ENCODE data around the gene CDKAL1.

CDKAL1 gene

GRCh38 chr6:20711518-20711917, 177.3 kb downstream of the CDKAL1 start:
- Histone ChIP-seq H2AFZ (ENCODE audit: low read length) (no peak overlapping the region), H3K4me3 (ENCODE audit: low read length) (no peak overlapping the region), H3F3A (ENCODE audit: insufficient read depth, low read length) (no peaks in the 10 kb centered on the region), H3K27ac (ENCODE audit: low read length) (no peak overlapping the region), H3K4me2 (ENCODE audit: low read depth, low read length) (no peak overlapping the region), H3K79me2 (ENCODE audit: low read length) (0 out of 2 replicates have a peak, but pooled peaks cover 3% of the 10 kb centered on the region), H3K9me3 (replicated peaks; ENCODE audit: insufficient read depth, low read length) (no peaks in the 10 kb centered on the region), H3K9ac (ENCODE audit: low read length) (no peak overlapping the region), H3K4me1 (ENCODE audit: low read length) (0 out of 2 replicates have a peak, but pooled peaks cover 8% of the 10 kb centered on the region), H3K36me3 (replicated peaks; ENCODE audit: insufficient read depth, low read length) (no peaks in the 10 kb centered on the region), H3K9me2 (replicated peaks; ENCODE audit: insufficient read depth, low read length) (no peaks in the 10 kb centered on the region), H3K27me3 (replicated peaks; ENCODE audit: insufficient read depth, low read length) (no peaks in the 10 kb centered on the region), H4K20me1 (ENCODE audit: insufficient read depth, low read length) (no peaks in the 10 kb centered on the region)
- TF ChIP-seq EZH2 (optimal IDR thresholded peaks at IDR 0.05; ENCODE audit: low read depth, low read length) (no peak), CTCF (IDR thresholded peaks at IDR 0.05; ENCODE audit: low read length) (no peak), EZH2phosphoT487 (IDR thresholded peaks at IDR 0.05; ENCODE audit: low read length) (no peak)
- DNase-seq = no peak

GRCh38 chr6:20712011-20712410, 177.8 kb downstream of the CDKAL1 start:
- no peak for DNase-seq

GRCh38 chr6:20715135-20715806, 181.0 kb downstream of the CDKAL1 start:
- DNase-seq = no peak
- no peak overlapping the region for H3K9ac ChIP-seq (ENCODE audit: low read length)
- H3F3A ChIP-seq (ENCODE audit: insufficient read depth, low read length) = no peaks in the 10 kb centered on the region
- 0 out of 2 replicates have a peak, but pooled peaks cover 8% of the 10 kb centered on the region for H3K4me1 ChIP-seq (ENCODE audit: low read length)
- H3K27ac ChIP-seq (ENCODE audit: low read length) = no peak overlapping the region
- 0 out of 2 replicates have a peak, but pooled peaks cover 9% of the 10 kb centered on the region for H3K79me2 ChIP-seq (ENCODE audit: low read length)
- no peaks in the 10 kb centered on the region for H3K9me2 ChIP-seq (replicated peaks; ENCODE audit: insufficient read depth, low read length)
- H2AFZ ChIP-seq (ENCODE audit: low read length) = no peak overlapping the region
- H4K20me1 ChIP-seq (ENCODE audit: insufficient read depth, low read length) = no peaks in the 10 kb centered on the region
- no peaks in the 10 kb centered on the region for H3K27me3 ChIP-seq (replicated peaks; ENCODE audit: insufficient read depth, low read length)
- no peaks in the 10 kb centered on the region for H3K9me3 ChIP-seq (replicated peaks; ENCODE audit: insufficient read depth, low read length)
- H3K4me3 ChIP-seq (ENCODE audit: low read length) = no peak overlapping the region
- TF ChIP-seq EZH2phosphoT487 (IDR thresholded peaks at IDR 0.05; ENCODE audit: low read length) (no peak), EZH2 (optimal IDR thresholded peaks at IDR 0.05; ENCODE audit: low read depth, low read length) (no peak), CTCF (IDR thresholded peaks at IDR 0.05; ENCODE audit: low read length) (no peak)
- no peak overlapping the region for H3K4me2 ChIP-seq (ENCODE audit: low read depth, low read length)
- H3K36me3 ChIP-seq (replicated peaks; ENCODE audit: insufficient read depth, low read length) = no peaks in the 10 kb centered on the region

More at GRCh38 chr6:20712011-20712410, 177.8 kb downstream of the CDKAL1 start:
- Histone ChIP-seq H2AFZ (ENCODE audit: low read length) (no peak overlapping the region), H3K27ac (ENCODE audit: low read length) (no peak overlapping the region), H3K4me1 (ENCODE audit: low read length) (0 out of 2 replicates have a peak, but pooled peaks cover 8% of the 10 kb centered on the region), H3K4me2 (ENCODE audit: low read depth, low read length) (no peak overlapping the region), H3K9ac (ENCODE audit: low read length) (no peak overlapping the region), H3K27me3 (replicated peaks; ENCODE audit: insufficient read depth, low read length) (no peaks in the 10 kb centered on the region), H3K4me3 (ENCODE audit: low read length) (no peak overlapping the region), H4K20me1 (ENCODE audit: insufficient read depth, low read length) (no peaks in the 10 kb centered on the region), H3F3A (ENCODE audit: insufficient read depth, low read length) (no peaks in the 10 kb centered on the region), H3K9me3 (replicated peaks; ENCODE audit: insufficient read depth, low read length) (no peaks in the 10 kb centered on the region), H3K79me2 (ENCODE audit: low read length) (0 out of 2 replicates have a peak, but pooled peaks cover 3% of the 10 kb centered on the region), H3K36me3 (replicated peaks; ENCODE audit: insufficient read depth, low read length) (no peaks in the 10 kb centered on the region), H3K9me2 (replicated peaks; ENCODE audit: insufficient read depth, low read length) (no peaks in the 10 kb centered on the region)
- no peak for TF ChIP-seq EZH2phosphoT487 (IDR thresholded peaks at IDR 0.05; ENCODE audit: low read length)
- TF ChIP-seq CTCF (IDR thresholded peaks at IDR 0.05; ENCODE audit: low read length) = no peak
- no peak for TF ChIP-seq EZH2 (optimal IDR thresholded peaks at IDR 0.05; ENCODE audit: low read depth, low read length)
